ENCODE data around the gene SNX1.

SNX1 gene

DNA sequence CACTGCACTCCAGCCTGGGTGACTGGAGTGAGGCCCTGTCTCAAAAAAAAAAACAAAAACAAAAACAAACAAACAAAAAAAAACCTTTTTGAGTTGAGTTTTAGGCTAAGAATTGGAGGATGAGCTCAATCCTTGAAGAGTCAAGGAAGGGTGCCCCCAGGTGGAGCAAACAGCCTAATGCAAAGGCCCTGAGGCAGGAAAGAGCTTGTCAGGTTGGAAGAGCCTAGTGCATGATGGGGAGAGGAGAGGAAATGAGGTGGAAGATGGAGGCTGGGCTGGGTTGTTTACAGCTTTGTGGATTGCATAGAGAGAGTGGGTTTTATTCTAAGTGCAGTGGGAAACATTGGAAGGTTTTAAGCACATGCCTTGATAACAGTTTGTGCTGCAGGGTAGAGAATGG is 53.6 kb downstream of the SNX1 start:
- Mint-ChIP-seq H3K4me3 (no peak overlapping the region), H3K36me3 (ENCODE audit: low read depth) (peaks cover 19% of the 10 kb centered on the region), H3K9me3 (no peaks in the 10 kb centered on the region), H3K27ac (peak overlapping the region; percentile 23), H3K4me1 (ENCODE audit: low read depth) (peaks cover 51% of the 10 kb centered on the region), H3K27me3 (peaks cover 30% of the 10 kb centered on the region)
- intact Hi-C loops (cut with micrococcal nuclease): no loop called here

DNA sequence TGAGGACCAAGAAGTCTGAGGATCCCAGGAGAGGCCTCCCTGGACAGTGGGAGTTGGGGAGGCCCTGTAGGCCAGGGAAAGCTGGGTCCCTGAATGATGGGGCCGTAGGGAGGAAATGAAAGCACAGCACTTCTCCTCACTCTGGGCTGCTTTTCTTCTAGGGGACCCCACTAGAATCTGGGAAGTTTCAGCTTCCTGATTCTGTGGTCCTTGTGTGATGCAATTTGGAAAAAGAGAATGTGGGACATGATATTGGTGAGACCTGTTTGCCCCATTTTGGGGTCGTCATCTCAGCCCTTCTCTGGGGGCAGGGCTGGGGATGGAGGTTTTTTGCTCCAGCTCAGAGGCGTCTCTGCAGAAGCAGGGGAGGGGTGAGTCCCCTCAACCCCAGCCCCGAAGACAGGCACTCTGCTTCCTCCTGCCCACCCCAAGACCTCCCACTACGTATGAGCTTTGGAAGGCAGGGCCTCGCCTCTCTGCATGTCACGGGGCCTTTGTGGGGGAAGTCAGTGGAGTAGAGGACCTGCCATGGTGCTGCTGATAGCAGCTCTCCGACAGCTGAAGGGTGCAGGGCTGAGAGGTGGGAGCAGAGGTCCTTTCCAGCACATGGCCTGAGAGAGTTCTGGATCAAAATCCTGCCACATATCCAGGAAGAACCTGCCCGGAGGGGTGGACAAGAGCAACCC is 54.3 kb downstream of the SNX1 start:
- peaks cover 45% of the 10 kb centered on the region for H3K4me1 Mint-ChIP-seq (ENCODE audit: low read depth)
- intact Hi-C loops (cut with micrococcal nuclease): loop anchor here (5.0 kb wide), 1 partner anchor 53 kb away; the partner anchor contains the start of gene SNX1

GRCh38 chr15:64151727-64152506 is 56.1 kb downstream of the SNX1 start, which contains the start of gene SNX22:
Gene SNX22, plus strand, starts transcription at chr15:64151731. Its CDS starts 45 bp downstream, at chr15:64151776.
- peaks cover 30% of the 10 kb centered on the region for H3K27me3 Mint-ChIP-seq

More for the DNA sequence above, 54.3 kb downstream of the SNX1 start:
- no peaks in the 10 kb centered on the region for H3K9me3 Mint-ChIP-seq
- peaks cover 15% of the 10 kb centered on the region for H3K36me3 Mint-ChIP-seq (ENCODE audit: low read depth)
- no peak overlapping the region for H3K4me3 Mint-ChIP-seq
- H3K27me3 Mint-ChIP-seq: peaks cover 30% of the 10 kb centered on the region
- H3K27ac Mint-ChIP-seq: peak overlapping the region; percentile 23

DNA sequence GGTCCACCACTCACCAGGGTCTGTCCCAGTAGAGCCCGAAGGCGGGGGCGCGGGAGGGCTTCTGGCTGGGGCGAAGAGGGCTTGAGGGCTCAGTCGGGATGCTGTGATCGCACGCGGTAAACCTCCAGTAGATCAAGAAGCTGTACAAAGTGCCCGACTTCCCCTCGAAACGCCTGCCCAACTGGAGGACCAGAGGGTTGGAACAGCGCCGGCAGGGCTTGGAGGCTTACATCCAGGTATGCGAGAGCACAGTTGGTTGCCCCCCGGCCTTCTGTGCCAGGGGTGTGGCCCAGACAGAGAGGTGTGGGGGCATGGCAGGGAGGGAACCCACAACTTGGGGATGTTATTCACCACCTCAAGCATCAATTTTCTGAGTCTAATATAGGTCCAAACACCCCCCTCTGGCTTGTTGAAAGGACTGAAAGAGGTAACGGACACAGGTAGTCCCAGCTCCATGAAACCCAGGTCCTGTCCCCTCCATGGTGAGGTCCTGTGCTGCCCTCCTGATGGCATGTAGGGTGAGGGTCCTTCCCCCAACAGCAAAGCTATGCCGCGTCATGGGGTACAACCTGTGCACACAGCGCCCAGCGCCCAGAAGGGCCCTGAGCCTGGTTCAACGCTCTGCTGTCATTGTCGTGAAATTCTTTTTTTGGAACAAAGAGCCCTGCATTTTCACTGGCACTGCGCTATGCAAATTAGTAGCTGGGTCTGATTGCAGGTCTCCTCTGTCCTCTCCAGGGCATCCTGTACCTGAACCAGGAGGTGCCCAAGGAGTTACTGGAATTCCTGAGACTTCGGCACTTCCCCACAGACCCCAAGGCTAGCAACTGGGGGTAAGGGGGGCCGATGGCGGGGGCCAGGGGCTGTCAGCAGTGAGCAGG is 57.0 kb downstream of the SNX1 start:
- intact Hi-C loops (cut with micrococcal nuclease): loop anchor here (5.0 kb wide), 1 partner anchor 55 kb away; the partner anchor contains the start of gene SNX1
- Mint-ChIP-seq H3K4me1 (ENCODE audit: low read depth) (peaks cover 51% of the 10 kb centered on the region), H3K9me3 (no peaks in the 10 kb centered on the region), H3K4me3 (peak overlapping the region; percentile 57), H3K27me3 (peaks cover 30% of the 10 kb centered on the region), H3K27ac (no peak overlapping the region), H3K36me3 (ENCODE audit: low read depth) (peaks cover 29% of the 10 kb centered on the region)

More at GRCh38 chr15:64151727-64152506, 56.1 kb downstream of the SNX1 start, which contains the start of gene SNX22:
- no peaks in the 10 kb centered on the region for H3K9me3 Mint-ChIP-seq
- H3K4me3 Mint-ChIP-seq: peak within 1 kb of the TSS; percentile 66
- H3K27ac Mint-ChIP-seq: peak within 1 kb of the TSS; percentile 23
- intact Hi-C loops (cut with micrococcal nuclease): loop anchor here (5.0 kb wide), 1 partner anchor 55 kb away; the partner anchor contains the start of gene SNX1
- H3K4me1 Mint-ChIP-seq (ENCODE audit: low read depth): peaks cover 50% of the 10 kb centered on the region
- H3K36me3 Mint-ChIP-seq (ENCODE audit: low read depth): peaks cover 21% of the 10 kb centered on the region

GRCh38 chr15:64153480-64154367 is 57.9 kb downstream of the SNX1 start:
- no peaks in the 10 kb centered on the region for H3K9me3 Mint-ChIP-seq
- peaks cover 30% of the 10 kb centered on the region for H3K27me3 Mint-ChIP-seq
- H3K4me1 Mint-ChIP-seq (ENCODE audit: low read depth): peaks cover 58% of the 10 kb centered on the region
- H3K36me3 Mint-ChIP-seq (ENCODE audit: low read depth): peaks cover 39% of the 10 kb centered on the region
- H3K4me3 Mint-ChIP-seq: no peak overlapping the region
- intact Hi-C loops (cut with micrococcal nuclease): loop anchor here (5.0 kb wide), 1 partner anchor 56 kb away; the partner anchor contains the start of gene SNX1
- H3K27ac Mint-ChIP-seq: peak overlapping the region; percentile 61

- Mint-ChIP-seq H3K27me3 (peaks cover 26% of the 10 kb centered on the region), H3K4me3 (no peak overlapping the region), H3K4me1 (ENCODE audit: low read depth) (peaks cover 52% of the 10 kb centered on the region), H3K36me3 (ENCODE audit: low read depth) (peaks cover 62% of the 10 kb centered on the region), H3K9me3 (no peaks in the 10 kb centered on the region), H3K27ac (no peak overlapping the region)
- intact Hi-C loops (cut with micrococcal nuclease): no loop called here
Observed at GRCh38 chr15:64155802-64156651, 60.2 kb downstream of the SNX1 start.

GRCh38 chr15:64156652-64157331 is 61.0 kb downstream of the SNX1 start:
- no peaks in the 10 kb centered on the region for H3K9me3 Mint-ChIP-seq
- no peak overlapping the region for H3K27ac Mint-ChIP-seq
- H3K36me3 Mint-ChIP-seq (ENCODE audit: low read depth): peaks cover 69% of the 10 kb centered on the region
- no peak overlapping the region for H3K4me3 Mint-ChIP-seq
- H3K27me3 Mint-ChIP-seq: peaks cover 20% of the 10 kb centered on the region
- H3K4me1 Mint-ChIP-seq (ENCODE audit: low read depth): peaks cover 52% of the 10 kb centered on the region
- intact Hi-C loops (cut with micrococcal nuclease): no loop called here

GRCh38 chr15:64157599-64158125 is 61.9 kb downstream of the SNX1 start:
- Mint-ChIP-seq H3K4me1 (ENCODE audit: low read depth) (peaks cover 53% of the 10 kb centered on the region), H3K36me3 (ENCODE audit: low read depth) (peaks cover 77% of the 10 kb centered on the region), H3K4me3 (no peak overlapping the region), H3K9me3 (no peaks in the 10 kb centered on the region), H3K27ac (no peak overlapping the region), H3K27me3 (peaks cover 11% of the 10 kb centered on the region)
- intact Hi-C loops (cut with micrococcal nuclease): no loop called here

GRCh38 chr15:64158363-64159134 is 62.8 kb downstream of the SNX1 start:
- no peak overlapping the region for H3K27ac Mint-ChIP-seq
- intact Hi-C loops (cut with micrococcal nuclease): no loop called here

DNA sequence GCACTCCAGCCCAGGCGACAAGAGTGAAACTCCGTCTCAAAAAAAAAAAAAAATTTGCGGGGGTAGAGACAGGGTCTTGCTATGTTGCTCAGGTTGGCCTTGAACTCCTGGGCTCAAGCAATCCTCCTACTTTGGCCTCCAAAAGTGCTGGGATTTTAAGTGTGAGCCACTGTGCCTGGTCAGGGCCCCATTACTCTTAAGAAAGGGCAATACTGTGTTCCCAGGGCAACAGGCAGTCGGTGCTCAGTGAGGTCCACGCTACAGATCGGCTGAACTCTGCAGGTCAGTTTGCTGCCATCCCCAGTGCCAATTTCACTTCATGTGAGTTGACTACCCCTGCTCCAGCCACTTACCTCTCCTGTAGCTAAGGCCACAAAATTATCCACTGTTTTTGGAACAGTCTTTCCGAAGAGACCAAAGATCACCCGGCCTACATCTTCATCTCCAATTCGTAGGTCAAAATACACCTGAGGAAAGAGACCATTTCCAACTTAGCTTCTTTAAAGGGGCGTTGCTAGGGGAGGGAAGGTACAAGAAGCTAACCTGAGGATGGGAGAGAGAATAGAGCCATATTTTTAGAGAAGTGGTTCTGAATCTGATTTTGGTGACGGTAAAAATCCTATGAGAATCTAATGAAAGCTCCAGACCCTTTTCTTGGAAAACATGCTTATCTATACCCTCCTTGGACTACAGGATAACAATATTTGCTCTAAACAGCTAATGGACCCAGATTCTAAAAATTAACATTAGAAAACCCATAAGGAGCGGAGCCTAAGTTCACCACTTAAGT is 66.1 kb downstream of the SNX1 start:
- Mint-ChIP-seq H3K4me1 (ENCODE audit: low read depth) (peaks cover 56% of the 10 kb centered on the region), H3K27ac (peak overlapping the region; percentile 97), H3K9me3 (no peaks in the 10 kb centered on the region), H3K36me3 (ENCODE audit: low read depth) (peaks cover 59% of the 10 kb centered on the region), H3K27me3 (no peaks in the 10 kb centered on the region), H3K4me3 (peak overlapping the region; percentile 94)
- intact Hi-C loops (cut with micrococcal nuclease): loop anchor here (5.0 kb wide), 1 partner anchor 225 kb away; the partner anchor contains the start of gene TRIP4

More at GRCh38 chr15:64158363-64159134, 62.8 kb downstream of the SNX1 start:
- Mint-ChIP-seq H3K27me3 (peaks cover 2% of the 10 kb centered on the region), H3K4me1 (ENCODE audit: low read depth) (peaks cover 46% of the 10 kb centered on the region), H3K36me3 (ENCODE audit: low read depth) (peaks cover 80% of the 10 kb centered on the region), H3K9me3 (no peaks in the 10 kb centered on the region), H3K4me3 (no peak overlapping the region)

Data from dendritic cell treated with granulocyte-macrophage colony-stimulating factor and Interleukin-4, amounts not matched to agents 40 ng/mL and 50 ng/mL, for 4 days (primary cell).